DOHH2 (cell line): Measurements from ENCODE around the gene PDE4D.
A peak's percentile ranks its signal among the peaks of the same experiment; 100 is the strongest.

Source experiments
- H3F3A ChIP-seq: fragments of 200-600 bp; sonication (generic), shearing (Covaris generic); 2 replicates; pipeline ENCODE4 v1.6.0; 2016; ENCODE audit warnings: antibody characterized with exemption, mild to moderate bottlenecking; ENCODE audit not compliant: control insufficient read depth, insufficient read depth
- H3K27ac ChIP-seq: fragments of 200-600 bp; sonication (generic); 2 replicates; pipeline ENCODE4 v1.5.1; 2014; ENCODE audit warnings: low read depth, mild to moderate bottlenecking, low read length, moderate library complexity
- H3K27me3 ChIP-seq: fragments of 200-600 bp; sonication (generic); 2 replicates; pipeline ENCODE4 v1.6.1; 2014; ENCODE audit warnings: mild to moderate bottlenecking, low read length, mixed read lengths; ENCODE audit not compliant: control insufficient read depth
- H3K36me3 ChIP-seq: fragments of 200-600 bp; sonication (generic); 2 replicates; pipeline ENCODE4 v1.6.1; 2014; ENCODE audit warnings: mild to moderate bottlenecking, low read length, moderate library complexity, mixed read lengths; ENCODE audit not compliant: control insufficient read depth
- H3K4me1 ChIP-seq: fragments of 200-600 bp; sonication (generic); 2 replicates; pipeline ENCODE4 v1.6.1; 2014; ENCODE audit warnings: mild to moderate bottlenecking, low read length, mixed read lengths; ENCODE audit not compliant: control insufficient read depth
- H3K4me2 ChIP-seq: fragments of 200-600 bp; sonication (generic); 2 replicates; pipeline ENCODE4 v1.6.0; 2014; ENCODE audit warnings: mild to moderate bottlenecking, low read length, moderate library complexity
- H3K4me3 ChIP-seq: fragments of 200-600 bp; sonication (generic); 2 replicates; pipeline ENCODE4 v1.5.1; 2014; ENCODE audit warnings: mild to moderate bottlenecking, low read length, mixed read lengths
- H3K79me2 ChIP-seq: fragments of 200-600 bp; sonication (generic); 2 replicates; pipeline ENCODE4 v1.6.1; 2014; ENCODE audit warnings: mild to moderate bottlenecking, low read length, mixed read lengths; ENCODE audit not compliant: control insufficient read depth
- H3K9me2 ChIP-seq: fragments of 200-600 bp; sonication (generic); replicated peaks from 2 replicates; pipeline ENCODE4 v1.6.1; 2014; ENCODE audit warnings: mild to moderate bottlenecking, low read length, mixed read lengths; ENCODE audit not compliant: control insufficient read depth
- H3K9me3 ChIP-seq: fragments of 200-600 bp; sonication (generic); 2 replicates; pipeline ENCODE4 v1.6.1; 2014; ENCODE audit warnings: antibody characterized with exemption, low read length, mixed read lengths; ENCODE audit not compliant: control insufficient read depth, insufficient read depth
- H4K20me1 ChIP-seq: fragments of 200-600 bp; sonication (generic); 2 replicates; pipeline ENCODE4 v1.6.0; 2014; ENCODE audit warnings: low read depth, mild to moderate bottlenecking, antibody characterized with exemption, low read length, moderate library complexity; ENCODE audit not compliant: control insufficient read depth, insufficient read depth
- CTCF ChIP-seq: fragments of 200-600 bp; sonication (generic); IDR thresholded peaks from one replicate; pipeline ENCODE4 v1.5.1; 2014; ENCODE audit warnings: antibody characterized with exemption, mild to moderate bottlenecking, low read depth, low read length; ENCODE audit not compliant: poor library complexity, severe bottlenecking
- EZH2phosphoT487 ChIP-seq: fragments of 200-600 bp; sonication (generic); IDR thresholded peaks from 2 replicates; pipeline ENCODE4 v1.6.1; 2017; ENCODE audit warnings: borderline replicate concordance, mild to moderate bottlenecking, antibody characterized with exemption, low read length, moderate library complexity, mixed read lengths

The PDE4D gene

GRCh38 chr5:59600153-59600552 is 293.4 kb downstream of the PDE4D start:
- H3K4me2 ChIP-seq = no peak overlapping the region
- H3K9me2 ChIP-seq = no peaks in the 10 kb centered on the region
- no peaks in the 10 kb centered on the region for H4K20me1 ChIP-seq
- no peaks in the 10 kb centered on the region for H3K79me2 ChIP-seq
- no peak overlapping the region for H3K27ac ChIP-seq
- H3K9me3 ChIP-seq = no peaks in the 10 kb centered on the region
- H3K27me3 ChIP-seq = no peaks in the 10 kb centered on the region
- H3F3A ChIP-seq = no peaks in the 10 kb centered on the region
- TF ChIP-seq CTCF (no peak), EZH2phosphoT487 (no peak)
- no peaks in the 10 kb centered on the region for H3K36me3 ChIP-seq
- peaks cover 9% of the 10 kb centered on the region for H3K4me1 ChIP-seq
- no peak overlapping the region for H3K4me3 ChIP-seq

GRCh38 chr5:59599729-59600128 is 293.8 kb downstream of the PDE4D start:
- TF ChIP-seq CTCF (no peak), EZH2phosphoT487 (no peak)
- Histone ChIP-seq H3K79me2 (no peaks in the 10 kb centered on the region), H3F3A (no peaks in the 10 kb centered on the region), H3K4me3 (no peak overlapping the region), H3K27ac (no peak overlapping the region), H3K4me1 (peaks cover 9% of the 10 kb centered on the region), H3K9me2 (no peaks in the 10 kb centered on the region), H3K36me3 (no peaks in the 10 kb centered on the region), H3K27me3 (no peaks in the 10 kb centered on the region), H3K4me2 (no peak overlapping the region), H4K20me1 (no peaks in the 10 kb centered on the region), H3K9me3 (no peaks in the 10 kb centered on the region)

GRCh38 chr5:59598547-59598874 is 295.0 kb downstream of the PDE4D start:
- no peak overlapping the region for H3K27ac ChIP-seq
- H3K9me3 ChIP-seq = no peaks in the 10 kb centered on the region
- H3K36me3 ChIP-seq = no peaks in the 10 kb centered on the region
- no peaks in the 10 kb centered on the region for H3F3A ChIP-seq
- H3K4me1 ChIP-seq = peaks cover 9% of the 10 kb centered on the region
- TF ChIP-seq CTCF (no peak), EZH2phosphoT487 (no peak)
- no peaks in the 10 kb centered on the region for H3K27me3 ChIP-seq
- H4K20me1 ChIP-seq = no peaks in the 10 kb centered on the region
- 0 out of 2 replicates have a peak overlapping the region, but pooled peaks have one; percentile 24 for H3K4me3 ChIP-seq
- H3K4me2 ChIP-seq = peak overlapping the region; percentile 10; the same call in 1 of the 2 replicates
- H3K9me2 ChIP-seq = no peaks in the 10 kb centered on the region
- no peaks in the 10 kb centered on the region for H3K79me2 ChIP-seq
